SU-DHL-6 (cell line): ENCODE data around the gene YTHDC1.

Source experiments
- CTCF ChIP-seq: fragments of 200-600 bp; sonication (generic); IDR thresholded peaks from one replicate; pipeline ENCODE4 v1.5.1; 2017; ENCODE audit warnings: antibody characterized with exemption, mild to moderate bottlenecking, low read length, moderate library complexity; ENCODE audit not compliant: insufficient read depth, poor library complexity, severe bottlenecking
- EZH2phosphoT487 ChIP-seq: fragments of 200-600 bp; sonication (generic), shearing (Covaris generic); conservative IDR thresholded peaks from 2 replicates; pipeline ENCODE4 v1.6.1; 2018; ENCODE audit warnings: mild to moderate bottlenecking, antibody characterized with exemption, low read length, moderate library complexity, mixed read lengths

DNA sequence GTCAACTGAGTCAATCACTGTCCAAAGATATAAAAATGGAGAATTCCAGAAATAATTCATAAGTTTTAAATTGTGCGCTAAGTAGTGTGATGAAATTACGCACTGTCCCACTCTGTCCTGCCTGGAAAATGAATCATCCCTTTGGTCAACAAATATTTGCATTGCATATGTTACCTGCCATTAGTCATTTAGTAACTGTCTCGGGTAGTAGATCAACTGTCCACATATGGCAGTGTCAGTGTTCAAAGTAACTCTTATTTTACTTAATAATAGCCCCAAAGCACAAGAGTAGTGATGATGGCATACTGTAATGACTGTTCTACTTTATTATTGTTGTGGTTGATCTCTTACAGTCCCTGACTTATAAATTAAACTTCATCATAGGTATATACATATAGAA lies 3.4 kb downstream of the YTHDC1 start:
- TF ChIP-seq EZH2phosphoT487 = no peak
- TF ChIP-seq CTCF = no peak
